ENCODE data around the gene OR52N2.

Gene OR52N2

GRCh38 chr11:5808500-5809121, at the start of gene OR52N2:
Gene OR52N2, plus strand, starts transcription at chr11:5808924. Its CDS starts 11,412 bp downstream, at chr11:5820336.
- peak; percentile 63 for DNase-seq (ENCODE audit: low spot score)

- no peak for DNase-seq (ENCODE audit: low spot score)
Measured at GRCh38 chr11:5767056-5767455, 41.7 kb upstream of the OR52N2 start.

GRCh38 chr11:5783255-5783654, 25.5 kb upstream of the OR52N2 start, which contains the start of gene OR52N5:
Gene OR52N5, minus strand, starts transcription at chr11:5783355. Its CDS starts 4,721 bp downstream, at chr11:5778634.
- no peak for DNase-seq (ENCODE audit: low spot score)

GRCh38 chr11:5791165-5791564, 17.6 kb upstream of the OR52N2 start, which contains the start of gene OR52N1:
Gene OR52N1, minus strand, starts transcription at chr11:5791265. Its CDS starts 2,449 bp downstream, at chr11:5788816.
- DNase-seq (ENCODE audit: low spot score): no peak

- DNase-seq (ENCODE audit: low spot score): no peak
Measured at GRCh38 chr11:5796541-5796940, 12.2 kb upstream of the OR52N2 start.

- no peak for DNase-seq (ENCODE audit: low spot score)
Measured at GRCh38 chr11:5803982-5804381, 4.7 kb upstream of the OR52N2 start.

GRCh38 chr11:5807580-5807979, 1.1 kb upstream of the OR52N2 start:
- DNase-seq (ENCODE audit: low spot score): no peak

GRCh38 chr11:5809122-5809519, 397 bp downstream of the OR52N2 start:
- DNase-seq (ENCODE audit: low spot score): no peak

GRCh38 chr11:5809905-5810795, 1.4 kb downstream of the OR52N2 start:
- DNase-seq (ENCODE audit: low spot score): no peak

- DNase-seq (ENCODE audit: low spot score): no peak
Measured at GRCh38 chr11:5815534-5815933, 6.8 kb downstream of the OR52N2 start.

GRCh38 chr11:5818245-5818886, 9.6 kb downstream of the OR52N2 start:
- DNase-seq (ENCODE audit: low spot score): no peak

GRCh38 chr11:5831196-5831829, 22.6 kb downstream of the OR52N2 start:
- no peak for DNase-seq (ENCODE audit: low spot score)

- no peak for DNase-seq (ENCODE audit: low spot score)
Measured at GRCh38 chr11:5833446-5833845, 24.7 kb downstream of the OR52N2 start.

GRCh38 chr11:5837695-5838094, 29.0 kb downstream of the OR52N2 start:
- DNase-seq (ENCODE audit: low spot score): no peak

- DNase-seq (ENCODE audit: low spot score): no peak
Measured at GRCh38 chr11:5841797-5842196, 33.1 kb downstream of the OR52N2 start, which contains the start of gene OR52E6. Gene OR52E6, minus strand, starts transcription at chr11:5841897. Its CDS starts 0 bp downstream, at chr11:5841897.

GRCh38 chr11:5846701-5847100, 38.0 kb downstream of the OR52N2 start:
- no peak for DNase-seq (ENCODE audit: low spot score)

- DNase-seq (ENCODE audit: low spot score): no peak
Measured at GRCh38 chr11:5847711-5848110, 39.0 kb downstream of the OR52N2 start.

- no peak for DNase-seq (ENCODE audit: low spot score)
Measured at GRCh38 chr11:5851002-5851401, 42.3 kb downstream of the OR52N2 start.

- DNase-seq (ENCODE audit: low spot score): no peak
Measured at GRCh38 chr11:5857590-5857989, 48.9 kb downstream of the OR52N2 start, which contains the start of gene OR52E8. Gene OR52E8, minus strand, starts transcription at chr11:5857690. Its CDS starts 0 bp downstream, at chr11:5857690.

GRCh38 chr11:5865826-5866225, 57.1 kb downstream of the OR52N2 start:
- no peak for DNase-seq (ENCODE audit: low spot score)
